SH-SY5Y (cell line): Measurements from ENCODE around the gene INO80D.

ENCODE experiments used
- GATA2 ChIP-seq: IDR thresholded peaks from 2 replicates; pipeline ENCODE4 v1.6.1; 2011; ENCODE audit warnings: mild to moderate bottlenecking, low read depth, low read length
- GATA3 ChIP-seq: IDR thresholded peaks from 2 replicates; pipeline ENCODE4 v1.6.1; 2011; ENCODE audit warnings: low read depth, mild to moderate bottlenecking, low read length, moderate library complexity

Gene INO80D

DNA sequence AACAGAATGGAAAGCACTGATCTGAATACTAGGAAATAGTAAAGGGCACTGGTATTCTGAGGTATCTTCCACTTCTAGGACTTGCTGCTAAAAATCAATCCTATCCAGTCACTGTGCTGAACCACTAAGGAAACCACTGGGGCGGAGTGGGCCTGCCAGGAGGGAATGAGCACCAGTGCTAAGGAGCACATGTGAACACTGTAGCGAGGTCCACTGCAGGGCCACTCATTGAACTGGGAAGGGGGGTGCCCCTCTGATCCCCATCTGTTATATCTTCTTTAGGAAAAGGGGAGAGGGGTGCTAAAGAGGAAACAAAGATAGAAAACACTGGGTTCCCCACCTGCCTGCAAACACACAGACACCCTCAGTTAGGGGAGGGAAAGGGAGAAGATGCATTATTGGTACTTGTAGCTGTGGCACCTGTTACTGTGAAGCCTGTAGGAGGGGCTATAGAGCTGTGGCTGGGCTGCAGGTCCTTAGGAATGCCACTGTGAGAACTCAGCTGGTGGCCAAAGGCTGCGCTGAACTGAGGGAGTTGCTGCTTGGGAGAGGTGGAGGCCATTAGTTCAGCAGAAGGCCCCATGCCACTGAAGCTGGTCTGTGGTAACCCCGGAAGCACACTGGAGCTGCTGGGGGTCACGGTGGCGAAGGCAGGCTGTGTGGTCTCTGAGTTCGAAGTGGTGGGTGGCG lies 81.8 kb downstream of the INO80D start:
- no peak for TF ChIP-seq GATA3

- TF ChIP-seq GATA3, result no peak
- no peak for TF ChIP-seq GATA2
Measured at GRCh38 chr2:206002440-206002839, 83.5 kb downstream of the INO80D start.

- TF ChIP-seq GATA3 (no peak), GATA2 (no peak)
Measured at GRCh38 chr2:206001912-206002311, 84.1 kb downstream of the INO80D start.

DNA sequence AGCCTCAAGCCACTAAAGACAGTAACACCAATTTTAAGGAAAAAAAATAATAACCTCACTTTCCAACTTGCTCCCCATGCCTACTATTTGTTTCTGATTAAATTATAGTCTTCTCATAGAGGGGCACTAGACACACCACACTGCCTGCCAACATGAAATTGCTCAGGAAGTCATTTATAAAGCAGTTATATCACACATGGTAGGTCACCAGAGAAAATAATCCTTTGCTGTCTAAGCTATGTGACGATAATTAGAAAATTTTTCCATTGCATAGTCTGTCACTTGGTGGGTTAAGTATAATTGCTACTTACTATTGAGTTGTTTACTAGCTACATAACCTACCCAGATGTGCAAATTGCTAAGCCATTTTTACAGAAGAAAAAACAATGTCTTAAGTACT lies 85.2 kb downstream of the INO80D start:
- no peak for TF ChIP-seq GATA3
- no peak for TF ChIP-seq GATA2

DNA sequence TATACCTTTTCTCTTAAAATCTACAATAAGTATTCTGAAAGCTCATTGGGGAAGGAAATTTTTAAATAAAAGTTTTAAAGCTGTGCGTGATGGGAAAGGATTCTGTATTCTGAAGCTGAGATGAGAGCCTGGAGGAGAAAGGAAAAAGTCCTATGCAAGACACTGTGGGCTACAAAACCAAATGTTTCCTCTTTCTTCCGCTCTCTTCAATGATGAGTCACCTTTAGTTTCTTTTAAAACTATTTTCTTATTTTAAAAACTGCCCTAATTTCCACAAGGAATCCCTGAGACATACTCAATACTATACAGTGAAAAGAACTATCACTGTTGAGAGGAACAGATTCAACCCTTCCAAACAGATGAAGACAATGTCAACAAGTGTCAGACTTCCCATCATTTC lies 87.4 kb downstream of the INO80D start:
- TF ChIP-seq GATA2 (no peak), GATA3 (no peak)

GRCh38 chr2:205996161-205996560 lies 89.8 kb downstream of the INO80D start:
- TF ChIP-seq GATA2 (no peak), GATA3 (no peak)

GRCh38 chr2:205995260-205995659 lies 90.7 kb downstream of the INO80D start:
- TF ChIP-seq GATA3 (no peak), GATA2 (no peak)

DNA sequence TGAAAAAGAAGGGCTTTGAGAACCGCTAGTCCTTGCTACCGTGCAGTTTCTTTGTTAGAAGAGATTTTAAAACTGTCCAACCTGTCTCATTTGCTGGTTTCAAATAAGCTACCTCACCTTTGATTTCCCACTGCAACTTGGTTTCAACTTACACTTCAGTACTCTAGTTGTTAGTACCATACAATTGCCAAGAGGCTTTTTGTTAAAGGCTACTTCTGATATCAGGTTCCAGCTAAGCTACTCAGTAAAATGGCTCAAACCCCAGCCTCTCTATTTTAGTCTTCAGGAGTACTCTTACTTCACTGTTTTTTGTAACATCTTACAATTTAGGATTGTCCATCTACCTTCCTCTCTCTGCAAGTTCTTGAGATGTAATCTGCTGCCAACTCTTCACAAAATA lies 91.6 kb downstream of the INO80D start:
- TF ChIP-seq GATA3 (no peak), GATA2 (no peak)

GRCh38 chr2:205990104-205990503 lies 95.9 kb downstream of the INO80D start:
- TF ChIP-seq GATA3 (no peak), GATA2 (no peak)

DNA sequence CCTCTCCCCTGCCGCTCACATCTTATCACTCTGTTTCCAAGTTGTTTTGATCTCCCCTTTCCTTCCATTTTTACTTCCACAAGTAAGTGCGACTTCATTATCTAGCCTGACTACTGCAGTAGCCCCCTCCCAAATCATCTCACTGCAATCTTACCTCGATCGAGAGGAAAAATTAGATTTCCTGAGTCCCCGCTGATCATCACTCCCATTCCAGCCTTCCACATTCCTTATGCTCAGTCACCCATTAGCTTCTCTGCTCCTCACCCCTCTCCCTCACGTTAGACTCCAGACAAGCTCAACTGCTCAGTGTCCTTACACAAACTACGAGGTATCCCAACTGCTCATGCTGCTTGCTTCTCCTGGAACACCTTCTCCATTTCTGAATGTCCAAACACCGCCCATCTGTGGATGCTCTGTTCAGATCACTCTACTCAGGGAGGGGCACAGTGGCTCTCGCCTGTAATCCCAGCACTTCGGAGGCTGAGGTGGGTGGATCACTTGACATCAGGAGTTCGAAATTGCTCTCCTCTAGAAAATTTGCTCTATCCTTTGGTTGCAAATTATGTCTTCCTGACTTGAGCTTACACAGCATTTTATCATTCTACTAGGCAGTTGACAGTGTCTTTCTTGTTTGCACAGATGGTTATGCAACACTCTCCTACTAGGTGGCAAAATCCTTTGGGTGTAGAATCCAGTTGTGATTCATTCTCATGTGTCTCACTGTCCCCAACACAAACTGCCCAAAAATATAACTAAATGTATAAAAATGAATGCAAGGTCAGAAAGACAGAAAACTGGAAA lies 96.5 kb downstream of the INO80D start:
- TF ChIP-seq GATA3 (no peak), GATA2 (no peak)

GRCh38 chr2:205988274-205988673 lies 97.7 kb downstream of the INO80D start:
- TF ChIP-seq GATA3 (no peak), GATA2 (no peak)

- no peak for TF ChIP-seq GATA2
- TF ChIP-seq GATA3, result no peak
Measured at GRCh38 chr2:205984381-205984780, 101.6 kb downstream of the INO80D start.

DNA sequence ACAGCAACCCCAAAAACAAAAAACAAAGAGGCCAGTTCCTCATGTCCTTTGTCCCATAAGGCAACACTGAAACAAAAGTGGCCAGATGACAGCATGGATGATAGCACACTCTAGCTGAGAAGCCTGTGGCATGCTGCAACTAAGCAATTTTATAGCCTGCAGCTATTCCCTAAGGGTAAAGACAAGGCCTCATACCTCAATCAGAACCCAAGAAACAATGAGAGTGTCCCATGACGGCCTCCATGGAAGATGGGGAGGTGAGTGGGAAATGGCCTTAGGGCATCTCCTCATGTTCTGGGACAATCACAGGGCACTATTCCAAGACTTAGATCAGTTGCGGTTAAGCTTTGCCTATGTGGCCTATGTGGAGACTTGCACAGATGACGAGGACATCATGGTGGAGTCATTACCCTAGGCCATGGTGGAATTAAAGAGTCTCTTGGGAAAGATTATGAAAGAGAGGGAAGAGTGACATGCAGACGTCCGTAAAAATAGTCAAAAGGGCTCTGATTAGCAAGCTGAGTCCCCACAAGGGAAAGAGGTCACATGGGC lies 103.1 kb downstream of the INO80D start:
- TF ChIP-seq GATA3 (no peak), GATA2 (no peak)

DNA sequence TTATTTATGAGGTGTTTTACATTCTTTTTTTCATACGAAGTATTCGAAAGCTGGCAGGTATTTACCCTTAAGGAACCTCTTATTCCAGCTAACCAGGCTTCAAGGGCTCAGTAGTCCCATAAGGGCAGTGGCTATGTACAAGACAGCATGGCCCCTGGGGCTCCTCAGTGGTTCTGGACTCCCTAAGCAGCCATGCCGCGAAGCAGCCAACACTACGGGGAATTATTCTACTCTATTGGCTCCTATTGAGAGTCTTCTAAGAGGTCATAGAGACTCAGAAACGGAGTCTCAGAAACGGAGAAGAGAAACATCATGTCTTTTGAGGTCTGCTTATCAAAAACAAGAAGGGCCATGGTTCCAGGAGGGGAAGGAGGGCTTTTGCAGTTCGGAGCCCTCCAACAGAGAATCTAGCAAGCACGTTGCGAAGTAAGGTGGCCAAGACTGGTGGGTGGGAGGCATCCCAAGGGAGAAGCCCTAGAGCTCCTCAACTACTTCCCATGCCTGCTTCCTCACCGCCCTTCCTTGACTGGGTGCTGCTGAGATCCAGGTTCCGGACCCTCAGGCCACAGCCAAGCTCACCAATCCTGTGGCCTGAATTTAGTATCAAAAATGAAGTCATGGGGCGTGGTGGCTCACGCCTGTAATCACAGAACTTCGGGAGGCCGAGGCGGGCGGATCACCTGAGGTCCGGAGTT lies 109.7 kb downstream of the INO80D start:
- TF ChIP-seq GATA2, result no peak
